ENCODE data around the gene TLCD3B.

The TLCD3B gene

GRCh38 chr16:30004811-30005242 lies 26.2 kb downstream of the TLCD3B start:
- no peak for DNase-seq (ENCODE audit: low spot score)

GRCh38 chr16:30004424-30004776 lies 26.7 kb downstream of the TLCD3B start:
- DNase-seq (ENCODE audit: low spot score): no peak

DNA sequence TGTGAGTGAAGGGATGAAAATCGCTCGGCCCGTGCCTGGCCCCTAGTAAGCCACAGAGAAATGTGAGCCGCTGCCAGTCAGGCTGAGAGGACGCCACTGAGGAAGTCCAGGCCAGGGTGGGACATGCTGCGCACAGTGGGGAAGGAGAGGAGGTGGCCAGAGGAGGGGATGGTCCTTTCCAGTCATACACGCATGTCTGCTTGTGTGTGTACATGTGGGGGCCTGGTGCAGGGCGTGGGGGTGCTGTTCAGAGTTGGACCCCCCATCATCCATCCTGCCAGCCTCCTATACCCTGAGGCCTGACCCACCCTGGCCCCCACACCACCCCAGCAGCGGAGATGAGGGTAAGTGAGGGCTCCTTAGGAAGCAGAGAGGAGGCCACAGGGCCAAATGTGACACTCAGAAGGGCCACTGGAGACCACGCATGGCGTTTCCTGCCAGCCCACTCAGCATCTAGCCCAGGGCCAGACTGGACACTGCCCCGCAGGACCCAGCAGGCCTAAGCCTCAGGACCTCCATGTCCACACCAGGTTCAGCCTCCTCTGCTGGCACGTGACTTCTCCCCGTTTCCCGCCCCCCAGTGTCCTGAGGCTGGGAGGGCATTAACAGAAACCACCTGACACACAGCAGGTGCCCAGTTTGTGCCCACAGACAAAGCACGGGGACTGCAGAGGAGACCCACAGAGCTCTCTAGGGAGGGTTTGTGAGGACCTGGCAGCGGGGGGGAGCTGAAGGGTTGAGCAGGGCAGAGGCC lies 27.2 kb downstream of the TLCD3B start:
- DNase-seq (ENCODE audit: low spot score): no peak

- DNase-seq (ENCODE audit: low spot score): no peak
Observed at GRCh38 chr16:30002614-30003346, 28.3 kb downstream of the TLCD3B start.

DNA sequence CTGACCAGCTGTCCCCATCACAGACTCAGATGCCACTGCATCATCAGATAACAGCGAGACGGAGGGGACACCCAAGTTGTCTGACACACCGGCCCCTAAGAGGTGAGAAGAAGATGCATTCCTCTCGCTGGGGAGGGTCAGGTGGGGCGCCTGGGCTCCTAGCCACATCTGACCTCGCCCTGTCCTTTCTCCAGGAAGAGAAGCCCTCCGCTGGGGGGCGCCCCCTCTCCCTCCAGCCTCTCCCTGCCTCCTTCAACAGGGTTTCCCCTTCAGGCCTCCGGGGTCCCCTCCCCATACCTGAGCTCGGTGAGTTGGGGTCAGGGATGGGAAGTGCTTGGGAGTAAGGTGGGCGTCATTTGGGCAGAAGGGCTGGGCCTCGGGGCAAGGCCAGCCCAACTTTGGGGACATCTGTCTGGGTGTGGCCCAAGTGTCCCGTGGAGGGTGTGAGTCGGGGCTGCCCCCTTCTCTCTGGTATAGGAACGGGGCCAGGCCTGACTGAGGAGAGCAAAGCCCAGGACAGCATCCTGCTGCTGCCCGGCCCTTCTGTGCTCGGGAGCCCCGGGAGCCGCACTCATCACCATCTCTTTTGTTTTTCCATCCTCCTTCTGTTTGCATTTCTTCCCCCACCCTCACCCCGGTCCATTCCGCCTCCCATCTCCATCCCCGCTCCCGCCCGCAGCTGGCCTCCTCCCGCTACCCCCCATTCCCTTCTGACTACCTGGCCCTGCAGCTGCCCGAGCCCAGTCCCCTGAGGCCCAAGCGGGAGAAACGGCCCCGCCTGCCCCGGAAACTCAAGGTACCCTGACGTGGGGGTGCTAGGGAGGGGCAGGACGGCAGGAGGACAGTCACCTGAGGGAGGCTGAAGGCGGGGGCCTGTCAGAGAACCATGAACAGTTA lies 30.1 kb downstream of the TLCD3B start:
- DNase-seq (ENCODE audit: low spot score): no peak

- no peak for DNase-seq (ENCODE audit: low spot score)
Observed at GRCh38 chr16:29999605-30000004, 31.5 kb downstream of the TLCD3B start.

DNA sequence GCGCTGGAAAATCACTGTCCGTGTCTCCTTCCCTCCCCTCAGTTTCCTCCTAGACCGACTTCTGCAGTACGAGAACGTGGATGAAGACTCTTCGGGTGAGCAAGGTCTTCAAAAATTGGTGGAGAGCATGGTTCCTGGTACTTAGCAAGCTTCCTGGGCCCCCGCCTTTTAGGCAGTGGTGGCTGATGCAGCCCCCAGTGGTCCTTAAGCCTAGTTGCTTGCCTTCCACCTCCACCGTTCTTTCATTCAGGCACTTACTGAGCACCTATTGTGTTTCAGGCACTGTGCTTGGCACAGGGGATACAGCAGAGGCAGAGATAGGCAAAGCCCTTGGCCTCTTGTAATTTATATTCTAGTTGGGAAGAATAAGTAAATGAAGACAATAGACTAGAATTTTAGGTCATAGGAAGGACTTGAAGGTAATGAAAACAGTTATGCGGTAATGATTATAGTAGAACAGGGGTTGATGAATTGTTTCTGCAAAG lies 34.3 kb downstream of the TLCD3B start:
- DNase-seq (ENCODE audit: low spot score): no peak

DNA sequence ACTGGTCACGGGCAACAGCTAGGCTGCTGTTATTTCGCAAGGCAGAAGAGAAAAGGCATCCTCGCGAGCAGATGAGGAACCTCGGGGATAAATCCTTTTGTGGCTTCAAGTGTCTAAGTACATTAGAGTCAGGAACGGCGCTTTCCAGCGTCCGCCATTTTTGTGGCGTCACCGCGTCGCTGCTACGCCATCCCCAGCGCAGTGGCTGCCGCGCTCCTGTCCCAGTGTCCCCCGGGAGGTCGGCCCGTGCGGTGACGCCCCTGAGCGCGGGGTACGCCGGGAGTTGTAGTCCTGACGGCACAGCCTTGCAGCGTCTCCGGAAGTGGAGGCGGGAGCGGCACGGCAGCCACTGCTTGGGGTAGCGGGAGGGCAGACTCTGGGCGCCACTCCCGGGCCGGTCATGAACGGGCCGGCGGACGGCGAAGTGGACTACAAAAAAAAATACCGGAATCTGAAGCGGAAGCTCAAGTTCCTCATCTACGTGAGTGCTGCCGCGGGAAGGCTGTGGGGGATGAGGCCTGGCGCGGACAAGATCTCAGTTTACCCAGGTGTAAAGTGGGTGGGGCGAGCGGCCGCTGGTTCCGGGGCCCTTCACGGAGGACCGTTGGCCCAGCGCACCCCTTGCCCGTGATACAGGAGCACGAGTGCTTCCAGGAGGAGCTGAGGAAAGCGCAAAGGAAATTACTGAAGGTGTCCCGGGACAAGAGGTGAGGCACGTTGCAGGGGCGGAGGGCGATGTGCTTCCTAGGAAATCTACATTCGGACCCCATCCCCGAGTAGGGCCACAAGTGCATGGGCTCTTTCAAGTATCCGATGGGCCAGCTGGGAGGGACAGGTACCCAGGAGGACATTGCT lies 34.9 kb downstream of the TLCD3B start, which contains the start of gene INO80E:
Gene INO80E (plus strand): TSS at position 331 of the 855 bp plus-strand sequence. CDS start 70 bp downstream, at position 401.
- peak; percentile 99 for DNase-seq (ENCODE audit: low spot score)

DNA sequence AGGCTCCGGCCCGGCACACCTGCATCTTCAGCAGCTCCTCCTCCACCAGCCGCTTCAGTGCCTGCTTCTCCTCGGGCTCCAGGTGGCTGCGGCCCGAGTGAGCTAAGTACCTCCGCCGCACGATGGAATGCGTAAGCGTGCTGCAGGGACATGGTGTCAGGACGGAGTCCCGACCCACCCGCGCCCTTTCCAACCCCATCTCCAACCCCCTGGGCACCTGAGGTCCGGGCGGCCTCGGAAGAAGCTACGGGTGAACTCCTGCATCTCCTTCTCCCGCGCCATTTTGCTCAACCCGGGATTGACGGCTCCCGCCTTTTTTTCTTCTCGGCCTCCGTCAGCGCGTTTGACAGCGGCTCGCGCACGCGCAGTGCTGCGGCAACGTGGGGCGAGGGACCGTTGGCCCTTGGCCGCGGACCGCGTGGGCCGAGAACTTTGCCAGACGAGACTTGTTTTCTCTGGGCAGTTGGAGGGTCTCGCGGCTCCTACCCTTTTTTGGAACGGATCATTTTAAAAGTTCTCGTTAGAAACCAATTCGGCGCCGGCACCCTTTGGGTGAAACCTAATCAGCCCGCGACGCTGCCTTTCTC lies 35.7 kb downstream of the TLCD3B start, which contains the start of gene HIRIP3:
Gene HIRIP3 (minus strand): TSS at position 294 of the 587 bp plus-strand sequence. CDS start 12 bp downstream, at position 282.
- peak; percentile 94 for DNase-seq (ENCODE audit: low spot score)

DNA sequence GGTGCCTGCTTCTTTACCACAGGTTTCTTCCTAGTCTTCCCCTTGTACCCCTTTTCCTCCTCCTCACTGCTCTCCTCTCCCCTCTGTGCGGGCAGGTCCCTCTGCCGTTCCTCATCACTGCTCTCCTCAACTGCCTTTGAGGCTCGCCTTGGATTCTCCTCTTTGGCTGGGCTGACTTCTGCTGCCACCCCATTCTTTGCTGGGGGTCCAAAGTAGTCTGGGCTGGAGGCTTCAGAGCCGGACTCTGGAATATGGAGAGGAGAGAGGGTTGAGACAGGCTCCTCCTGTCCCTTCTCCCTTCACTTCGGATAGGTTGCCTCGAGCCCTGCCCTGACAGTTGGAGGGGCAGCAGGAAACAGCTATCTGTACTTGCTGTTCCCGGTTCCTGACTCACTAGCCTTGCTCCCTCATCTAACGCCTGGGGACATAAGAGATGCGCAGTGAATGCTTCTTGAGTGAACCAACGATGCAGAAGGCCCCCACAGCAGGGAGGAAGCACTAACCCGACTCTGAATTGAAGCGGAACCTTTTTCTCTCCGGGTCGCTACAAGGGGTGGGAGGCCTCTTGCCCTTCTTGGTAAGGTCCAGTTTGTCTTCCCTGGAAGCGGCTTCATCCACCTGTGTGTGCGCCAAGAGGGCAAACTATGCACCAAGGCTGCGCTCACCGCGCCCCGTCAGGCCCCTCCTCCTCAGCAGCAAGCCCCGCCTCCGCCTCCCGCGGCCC lies 36.3 kb downstream of the TLCD3B start:
- DNase-seq (ENCODE audit: low spot score): peak; percentile 69

DNA sequence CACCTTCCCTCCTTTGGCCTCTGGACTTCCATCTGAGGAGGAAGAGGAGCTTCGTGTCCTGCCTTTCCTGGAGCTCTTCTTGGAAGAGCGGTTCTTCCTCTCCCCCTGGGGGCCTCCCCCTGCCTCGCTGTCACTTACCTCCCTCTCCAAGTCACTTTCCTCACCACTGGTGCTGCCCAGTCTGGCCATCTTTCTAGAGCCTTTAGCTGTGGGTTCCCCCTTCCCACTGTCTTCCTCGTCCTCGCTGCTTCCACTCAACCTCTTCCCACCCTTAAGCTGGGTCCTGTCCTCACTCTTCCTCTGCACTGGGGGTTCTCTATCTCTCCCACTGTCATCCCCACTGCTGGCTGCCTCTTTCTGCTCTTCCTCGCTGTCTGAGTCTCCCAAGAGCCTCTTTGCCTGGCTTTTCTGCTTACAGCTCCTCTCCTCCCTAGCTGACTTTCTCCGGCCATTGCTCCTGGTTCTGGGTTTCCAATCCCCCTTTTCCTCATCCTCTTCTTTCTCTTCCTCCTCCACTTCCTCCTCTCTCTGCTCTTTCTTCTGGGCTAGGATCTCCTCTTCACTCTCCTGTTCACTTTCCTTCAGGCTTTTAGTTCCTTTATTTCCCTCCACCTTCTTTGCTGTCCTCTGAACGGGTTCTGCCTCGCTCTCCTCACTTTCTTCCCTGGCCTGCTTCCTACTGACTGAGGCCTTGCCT lies 37.0 kb downstream of the TLCD3B start:
- DNase-seq (ENCODE audit: low spot score): no peak

DNA sequence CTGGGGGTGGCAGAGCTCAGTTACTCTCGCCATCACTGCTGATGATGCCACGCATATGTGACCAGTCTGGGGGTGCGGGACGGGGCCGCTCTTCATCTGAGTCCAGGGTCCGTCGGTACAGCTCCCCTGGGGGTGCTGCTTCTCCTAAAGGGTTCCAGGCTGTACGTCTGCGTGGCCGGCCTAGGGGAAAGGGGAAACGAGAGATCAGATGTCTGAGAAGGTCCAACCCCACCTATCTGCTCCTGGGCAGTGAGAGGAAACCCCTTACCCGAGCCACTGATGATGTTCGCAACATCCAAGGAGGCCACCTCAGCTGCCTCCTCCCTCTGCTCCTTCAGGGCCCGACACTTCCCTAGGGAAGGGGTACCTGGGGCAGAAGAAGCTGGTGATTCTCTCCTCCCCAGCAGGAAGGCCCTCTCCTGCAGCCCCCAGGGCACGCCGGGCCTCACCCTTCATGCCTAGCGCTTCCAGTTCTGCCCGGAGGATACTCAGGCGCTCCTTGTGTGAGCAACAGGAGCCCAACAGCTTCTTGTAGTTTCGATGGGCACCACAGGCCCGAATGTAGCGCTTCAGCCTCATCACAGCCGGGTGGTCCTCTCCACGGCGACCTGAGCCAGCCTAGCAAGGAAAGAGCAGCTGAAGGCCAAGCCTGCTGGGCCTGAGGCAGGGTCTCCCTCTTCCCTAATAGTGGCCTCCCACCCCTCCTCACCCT lies 37.7 kb downstream of the TLCD3B start:
- no peak for DNase-seq (ENCODE audit: low spot score)

DNA sequence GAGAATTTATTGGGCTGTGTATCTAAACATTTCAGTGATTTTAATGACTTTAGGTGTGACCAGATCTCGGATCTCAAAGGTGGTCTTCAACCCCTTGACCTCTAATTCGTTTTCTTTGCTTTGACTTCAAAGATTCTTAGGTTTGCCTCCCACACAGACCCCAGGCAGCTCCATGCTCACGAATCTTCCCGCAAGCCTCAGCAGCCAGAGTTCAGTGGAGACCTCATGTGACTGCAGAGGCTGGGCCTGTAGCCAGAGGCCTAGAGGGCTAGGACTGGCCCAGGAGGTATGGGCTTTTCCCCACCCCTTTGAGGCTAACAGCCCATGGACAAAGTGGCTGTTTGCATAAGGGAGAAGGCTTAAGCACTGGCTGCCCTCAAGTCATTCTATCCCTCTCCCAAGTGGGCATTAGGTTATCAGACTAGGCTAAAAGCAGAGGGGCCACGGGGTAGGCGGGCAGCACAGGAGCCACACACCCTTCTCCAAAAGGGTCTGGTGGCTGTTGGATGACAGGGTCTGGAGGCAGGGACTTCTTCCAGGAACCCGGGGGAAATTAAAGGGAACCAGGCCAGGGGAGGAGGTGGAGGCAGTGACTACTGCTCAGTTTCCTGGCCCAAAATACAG lies 38.6 kb downstream of the TLCD3B start:
- no peak for DNase-seq (ENCODE audit: low spot score)

DNA sequence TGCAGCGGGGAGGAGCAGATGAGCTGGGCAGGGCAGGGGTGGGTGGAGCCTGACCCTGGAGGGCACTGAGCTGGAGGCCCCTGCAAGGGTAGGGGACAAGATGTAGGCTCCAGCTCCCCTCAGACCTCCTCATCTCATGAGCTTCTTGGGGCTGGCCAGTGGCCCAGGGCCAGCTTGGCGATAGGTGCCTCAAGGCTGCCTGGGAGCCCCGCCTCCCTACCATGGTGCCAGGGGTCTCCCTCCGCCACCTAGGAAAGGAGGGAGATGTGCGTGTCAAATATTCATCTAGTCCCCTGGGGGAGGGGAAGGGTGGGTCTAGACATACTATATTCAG lies 39.5 kb downstream of the TLCD3B start:
- DNase-seq (ENCODE audit: low spot score): no peak

- no peak for DNase-seq (ENCODE audit: low spot score)
Observed at GRCh38 chr16:29990883-29991570, 40.0 kb downstream of the TLCD3B start.

DNA sequence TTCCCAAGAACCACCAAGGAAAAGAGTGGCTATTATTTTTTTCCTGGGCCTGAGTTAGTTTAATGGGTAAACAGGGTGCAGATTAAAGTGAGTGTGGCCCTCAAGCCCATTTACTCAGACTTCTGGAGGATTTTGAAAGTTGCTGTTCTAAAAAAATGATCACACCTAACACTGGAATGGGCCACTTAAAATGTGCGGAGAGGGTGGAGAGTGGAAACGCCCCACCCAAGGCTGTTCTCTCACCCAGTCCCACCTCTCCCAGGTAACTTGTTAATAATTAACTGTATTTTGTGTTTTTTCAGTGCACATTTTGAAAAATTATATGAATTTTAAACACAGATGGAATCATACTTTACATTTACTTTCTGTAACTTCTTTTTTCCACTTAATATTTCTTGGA lies 41.0 kb downstream of the TLCD3B start:
- DNase-seq (ENCODE audit: low spot score): no peak

GRCh38 chr16:29989111-29989858 lies 41.8 kb downstream of the TLCD3B start:
- no peak for DNase-seq (ENCODE audit: low spot score)

All from COLO829 (cell line).